DND-41 (cell line): Measurements from ENCODE around the gene CERS6.

Experiments
- ATAC-seq: fragments of 200-7000 bp; cut with Tn5 transposase; 3 replicates; pipeline ENCODE4 v1.9.1; 2021; ENCODE audit warnings: low read depth; ENCODE audit not compliant: insufficient read depth
- DNase-seq: peaks from one replicate; pipeline ENCODE4 v3.0.0-alpha.2; 2020
- H2AFZ ChIP-seq: 2 replicates; pipeline ENCODE4 v1.6.0; 2012; ENCODE audit warnings: low read depth, low read length
- H3K27ac ChIP-seq: 2 replicates; pipeline ENCODE4 v1.5.1; 2012; ENCODE audit warnings: low read length, inconsistent platforms
- H3K27me3 ChIP-seq: fragments of 200-600 bp; sonication (generic); 2 replicates; pipeline ENCODE4 v1.6.0; 2012; ENCODE audit warnings: low read length, mild to moderate bottlenecking, inconsistent platforms; ENCODE audit not compliant: insufficient read depth, poor library complexity
- H3K36me3 ChIP-seq: 2 replicates; pipeline ENCODE4 v1.5.1; 2012; ENCODE audit warnings: low read length, inconsistent platforms; ENCODE audit not compliant: insufficient read depth
- H3K4me1 ChIP-seq: 2 replicates; pipeline ENCODE4 v1.5.1; 2012; ENCODE audit warnings: mild to moderate bottlenecking, low read length; ENCODE audit not compliant: insufficient read depth
- H3K4me2 ChIP-seq: 2 replicates; pipeline ENCODE4 v1.6.0; 2012; ENCODE audit warnings: mild to moderate bottlenecking, moderate library complexity, low read length, inconsistent platforms; ENCODE audit not compliant: insufficient read depth
- H3K4me3 ChIP-seq, 2 experiments: fragments of 200-600 bp in 1 of 2; shearing (Covaris generic) in 1 of 2; 2 replicates each; pipeline ENCODE4 v1.5.1; 2012 to 2016; ENCODE audit warnings: inconsistent platforms in 2 of 2, low read length in 2 of 2, mild to moderate bottlenecking in 2 of 2, low read depth in 1 of 2, moderate library complexity in 1 of 2
- H3K79me2 ChIP-seq: 2 replicates; pipeline ENCODE4 v1.6.0; 2012; ENCODE audit warnings: low read length, inconsistent platforms; ENCODE audit not compliant: insufficient read depth
- H3K9ac ChIP-seq: 2 replicates; pipeline ENCODE4 v1.6.0; 2012; ENCODE audit warnings: low read depth, mild to moderate bottlenecking, inconsistent platforms, low read length, moderate library complexity
- H3K9me3 ChIP-seq: 2 replicates; pipeline ENCODE4 v1.5.1; 2012; ENCODE audit warnings: low read length, moderate library complexity, mild to moderate bottlenecking, inconsistent platforms; ENCODE audit not compliant: insufficient read depth, severe bottlenecking
- H4K20me1 ChIP-seq: 2 replicates; pipeline ENCODE4 v1.6.0; 2012; ENCODE audit warnings: low read length; ENCODE audit not compliant: insufficient read depth
- CTCF ChIP-seq: IDR thresholded peaks from 2 replicates; pipeline ENCODE4 v1.5.1; 2012; ENCODE audit warnings: borderline replicate concordance, low read length, moderate library complexity, mild to moderate bottlenecking; ENCODE audit not compliant: poor library complexity, severe bottlenecking; ENCODE audit errors: extremely low read depth
- EZH2 ChIP-seq: IDR thresholded peaks from 3 replicates; pipeline ENCODE4 v1.6.1; 2012; ENCODE audit warnings: borderline replicate concordance, low read depth, mild to moderate bottlenecking, moderate library complexity, low read length, inconsistent platforms; ENCODE audit not compliant: severe bottlenecking

CERS6 gene

GRCh38 chr2:168796583-168797285 lies 340.7 kb downstream of the CERS6 start:
- no peak for DNase-seq
- no peaks in the 10 kb centered on the region for H3K27me3 ChIP-seq
- no peaks in the 10 kb centered on the region for H3K79me2 ChIP-seq
- H3K9ac ChIP-seq: no peak overlapping the region
- no peaks in the 10 kb centered on the region for H3K9me3 ChIP-seq
- ATAC-seq: no peak
- no peak overlapping the region for H3K4me3 ChIP-seq
- H2AFZ ChIP-seq: no peak overlapping the region
- H4K20me1 ChIP-seq: no peaks in the 10 kb centered on the region
- H3K4me2 ChIP-seq: no peak overlapping the region
- H3K27ac ChIP-seq: no peak overlapping the region
- H3K36me3 ChIP-seq: no peaks in the 10 kb centered on the region
- no peaks in the 10 kb centered on the region for H3K4me1 ChIP-seq
- no peak for TF ChIP-seq CTCF
- TF ChIP-seq EZH2: no peak

- no peaks in the 10 kb centered on the region for H4K20me1 ChIP-seq
- TF ChIP-seq EZH2: no peak
- no peak for TF ChIP-seq CTCF
- H3K27me3 ChIP-seq: no peaks in the 10 kb centered on the region
- no peaks in the 10 kb centered on the region for H3K9me3 ChIP-seq
- no peak for DNase-seq
- no peak overlapping the region for H3K4me2 ChIP-seq
- H3K27ac ChIP-seq: no peak overlapping the region
- no peak overlapping the region for H3K9ac ChIP-seq
- H3K4me3 ChIP-seq: no peak overlapping the region
- H3K4me1 ChIP-seq: peaks cover 3% of the 10 kb centered on the region
- no peak for ATAC-seq
- no peaks in the 10 kb centered on the region for H3K36me3 ChIP-seq
- H2AFZ ChIP-seq: no peak overlapping the region
- H3K79me2 ChIP-seq: no peaks in the 10 kb centered on the region
Measured at GRCh38 chr2:168797286-168797655, 341.2 kb downstream of the CERS6 start.

GRCh38 chr2:168798076-168798887 lies 342.2 kb downstream of the CERS6 start:
- Histone ChIP-seq H3K79me2 (no peaks in the 10 kb centered on the region), H3K36me3 (no peaks in the 10 kb centered on the region), H3K9ac (no peak overlapping the region), H3K4me1 (peaks cover 13% of the 10 kb centered on the region), H3K4me3 (no peak overlapping the region), H3K4me2 (no peak overlapping the region), H3K27me3 (no peaks in the 10 kb centered on the region), H2AFZ (no peak overlapping the region), H3K9me3 (no peaks in the 10 kb centered on the region), H4K20me1 (no peaks in the 10 kb centered on the region), H3K27ac (no peak overlapping the region)
- TF ChIP-seq CTCF (no peak), EZH2 (no peak)
- ATAC-seq: no peak
- no peak for DNase-seq
